Measurements from ENCODE around the gene TMEM248. TPM values are rescaled to one million over a fixed set of nuclear protein-coding genes. Genes with fewer than 3 reads are reported as not detected.

The TMEM248 gene
- total RNA-seq, 3 donors from 2014 or later (not counting 1 experiment from before 2014, with no cell fraction given) = 97.3 to 105 (median 103) TPM

DNA sequence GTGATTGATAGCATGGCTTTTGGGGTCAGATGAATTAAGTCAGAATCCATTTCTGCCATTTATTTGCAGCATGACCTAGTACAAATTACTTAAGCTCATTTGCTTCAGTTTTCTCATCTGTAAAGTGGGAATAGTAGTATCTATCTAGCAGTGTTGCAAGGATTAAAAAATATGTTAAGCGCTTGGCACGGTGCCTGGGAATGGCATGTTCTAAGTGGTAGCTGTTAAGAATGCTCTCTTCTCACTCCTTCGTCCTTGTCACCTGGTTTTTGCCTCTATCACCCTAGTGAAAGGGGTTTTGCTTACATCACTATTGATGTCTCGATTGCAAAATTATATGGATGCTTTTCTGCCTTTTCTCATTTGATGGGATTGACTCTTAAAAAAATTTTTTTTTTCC lies 7.4 kb downstream of the TMEM248 start:
- TF ChIP-seq, protein P1, sequence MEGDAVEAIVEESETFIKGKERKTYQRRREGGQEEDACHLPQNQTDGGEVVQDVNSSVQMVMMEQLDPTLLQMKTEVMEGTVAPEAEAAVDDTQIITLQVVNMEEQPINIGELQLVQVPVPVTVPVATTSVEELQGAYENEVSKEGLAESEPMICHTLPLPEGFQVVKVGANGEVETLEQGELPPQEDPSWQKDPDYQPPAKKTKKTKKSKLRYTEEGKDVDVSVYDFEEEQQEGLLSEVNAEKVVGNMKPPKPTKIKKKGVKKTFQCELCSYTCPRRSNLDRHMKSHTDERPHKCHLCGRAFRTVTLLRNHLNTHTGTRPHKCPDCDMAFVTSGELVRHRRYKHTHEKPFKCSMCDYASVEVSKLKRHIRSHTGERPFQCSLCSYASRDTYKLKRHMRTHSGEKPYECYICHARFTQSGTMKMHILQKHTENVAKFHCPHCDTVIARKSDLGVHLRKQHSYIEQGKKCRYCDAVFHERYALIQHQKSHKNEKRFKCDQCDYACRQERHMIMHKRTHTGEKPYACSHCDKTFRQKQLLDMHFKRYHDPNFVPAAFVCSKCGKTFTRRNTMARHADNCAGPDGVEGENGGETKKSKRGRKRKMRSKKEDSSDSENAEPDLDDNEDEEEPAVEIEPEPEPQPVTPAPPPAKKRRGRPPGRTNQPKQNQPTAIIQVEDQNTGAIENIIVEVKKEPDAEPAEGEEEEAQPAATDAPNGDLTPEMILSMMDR (IDR thresholded peaks at IDR 0.05) = no peak
- Histone ChIP-seq H3K36me3 (ENCODE audit: control insufficient read depth, insufficient read depth, low read length) (peaks cover 2% of the 10 kb centered on the region), H3K9me3 (ENCODE audit: control insufficient read depth, insufficient read depth, low read length) (no peaks in the 10 kb centered on the region), H3K4me1 (ENCODE audit: control insufficient read depth, insufficient read depth, low read length) (peaks cover 19% of the 10 kb centered on the region), H3K27me3 (ENCODE audit: control insufficient read depth, insufficient read depth, low read length) (no peaks in the 10 kb centered on the region), H3K27ac (ENCODE audit: low read length) (no peak overlapping the region), H3K4me3 (ENCODE audit: low read length) (no peak overlapping the region)
- no peaks in the 10 kb centered on the region for H3K36me3 Mint-ChIP-seq
- WGBS (ENCODE audit: insufficient coverage) = 100% methylated on average over 4 of the region's 4 CpGs
- peaks cover 53 to 56% of the 10 kb centered on the region in 2 donors for H3K4me1 Mint-ChIP-seq
- ATAC-seq (no peak), DNase-seq (no peak)
- no peaks in the 10 kb centered on the region for H3K27me3 Mint-ChIP-seq (ENCODE audit: low read depth in 2 of 2)
- peak overlapping the region; percentile 52 to 67 for H3K27ac Mint-ChIP-seq
- no peak overlapping the region for H3K4me3 Mint-ChIP-seq
- intact Hi-C loops (cut with micrococcal nuclease) = no loop called here
- H3K9me3 Mint-ChIP-seq = no peaks in the 10 kb centered on the region

DNA sequence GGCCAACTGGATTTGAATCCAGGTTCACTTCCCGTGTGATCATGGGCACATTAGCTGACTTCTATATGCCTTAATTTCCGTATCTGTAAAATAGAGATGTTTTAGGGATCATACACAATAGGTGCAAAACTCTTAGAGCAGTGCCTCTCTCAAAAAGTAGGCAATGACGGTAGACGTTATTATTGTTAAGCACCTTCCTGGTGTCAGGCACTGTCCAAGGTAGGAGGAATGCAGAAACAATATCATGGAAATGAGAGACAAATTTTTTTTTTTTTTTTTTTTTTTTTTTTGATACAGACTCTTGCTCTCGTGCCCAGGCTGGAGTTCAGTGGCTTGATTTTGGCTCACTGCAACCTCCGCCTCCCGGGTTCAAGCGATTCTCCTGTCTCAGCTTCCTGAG lies 8.1 kb downstream of the TMEM248 start:
- Histone ChIP-seq H3K36me3 (ENCODE audit: control insufficient read depth, insufficient read depth, low read length) (no peaks in the 10 kb centered on the region), H3K27me3 (ENCODE audit: control insufficient read depth, insufficient read depth, low read length) (no peaks in the 10 kb centered on the region), H3K4me1 (ENCODE audit: control insufficient read depth, insufficient read depth, low read length) (peaks cover 15% of the 10 kb centered on the region), H3K4me3 (ENCODE audit: low read length) (no peak overlapping the region), H3K27ac (ENCODE audit: low read length) (no peak overlapping the region), H3K9me3 (ENCODE audit: control insufficient read depth, insufficient read depth, low read length) (no peaks in the 10 kb centered on the region)
- H3K4me1 Mint-ChIP-seq = peaks cover 57 to 59% of the 10 kb centered on the region in 2 donors
- H3K27ac Mint-ChIP-seq = peak overlapping the region; percentile 45 to 67
- no peaks in the 10 kb centered on the region for H3K36me3 Mint-ChIP-seq
- intact Hi-C loops (cut with micrococcal nuclease) = no loop called here
- WGBS (ENCODE audit: insufficient coverage) = 97% methylated on average over 8 of the region's 8 CpGs
- DNase-seq (no peak), ATAC-seq (no peak)
- H3K27me3 Mint-ChIP-seq (ENCODE audit: low read depth in 2 of 2) = no peaks in the 10 kb centered on the region
- TF ChIP-seq, protein P1 (IDR thresholded peaks at IDR 0.05) = no peak
- H3K4me3 Mint-ChIP-seq = no peak overlapping the region
- H3K9me3 Mint-ChIP-seq = no peaks in the 10 kb centered on the region

DNA sequence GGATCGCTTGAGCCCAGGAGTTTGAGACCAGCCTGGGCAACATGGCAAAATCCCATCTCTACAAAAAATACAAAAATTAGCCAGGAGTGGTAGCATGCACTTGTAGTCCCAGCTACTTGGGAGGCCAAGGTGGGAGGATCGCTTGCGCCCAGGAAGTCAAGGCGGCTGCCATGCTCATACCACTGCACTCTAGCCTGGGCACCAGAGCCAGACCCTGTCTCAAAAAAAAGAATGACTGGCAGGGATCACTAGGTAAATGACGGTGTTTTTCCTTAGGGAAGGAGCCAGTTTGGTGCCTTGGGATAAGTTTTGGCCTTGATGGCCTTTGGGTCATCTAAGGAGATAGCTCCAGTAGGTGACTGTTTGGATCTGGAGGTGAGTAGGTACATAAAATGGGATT lies 8.9 kb downstream of the TMEM248 start:
- H3K27me3 ChIP-seq (ENCODE audit: control insufficient read depth, insufficient read depth, low read length) = no peaks in the 10 kb centered on the region
- no peaks in the 10 kb centered on the region for H3K36me3 ChIP-seq (ENCODE audit: control insufficient read depth, insufficient read depth, low read length)
- DNase-seq (no peak), ATAC-seq (no peak)
- peaks cover 18% of the 10 kb centered on the region for H3K4me1 ChIP-seq (ENCODE audit: control insufficient read depth, insufficient read depth, low read length)
- TF ChIP-seq, protein P1 (IDR thresholded peaks at IDR 0.05) = no peak
- intact Hi-C loops (cut with micrococcal nuclease) = no loop called here
- H3K27me3 Mint-ChIP-seq (ENCODE audit: low read depth in 2 of 2) = no peaks in the 10 kb centered on the region
- H3K9me3 Mint-ChIP-seq = no peaks in the 10 kb centered on the region
- peak overlapping the region in 1 of 2 donors; percentile 45 for H3K27ac Mint-ChIP-seq
- H3K36me3 Mint-ChIP-seq = no peaks in the 10 kb centered on the region
- H3K4me3 ChIP-seq (ENCODE audit: low read length) = no peak overlapping the region
- WGBS (ENCODE audit: insufficient coverage) = 99% methylated on average over 5 of the region's 5 CpGs
- no peak overlapping the region for H3K4me3 Mint-ChIP-seq
- H3K9me3 ChIP-seq (ENCODE audit: control insufficient read depth, insufficient read depth, low read length) = no peaks in the 10 kb centered on the region
- H3K27ac ChIP-seq (ENCODE audit: low read length) = no peak overlapping the region
- peaks cover 59 to 63% of the 10 kb centered on the region in 2 donors for H3K4me1 Mint-ChIP-seq

DNA sequence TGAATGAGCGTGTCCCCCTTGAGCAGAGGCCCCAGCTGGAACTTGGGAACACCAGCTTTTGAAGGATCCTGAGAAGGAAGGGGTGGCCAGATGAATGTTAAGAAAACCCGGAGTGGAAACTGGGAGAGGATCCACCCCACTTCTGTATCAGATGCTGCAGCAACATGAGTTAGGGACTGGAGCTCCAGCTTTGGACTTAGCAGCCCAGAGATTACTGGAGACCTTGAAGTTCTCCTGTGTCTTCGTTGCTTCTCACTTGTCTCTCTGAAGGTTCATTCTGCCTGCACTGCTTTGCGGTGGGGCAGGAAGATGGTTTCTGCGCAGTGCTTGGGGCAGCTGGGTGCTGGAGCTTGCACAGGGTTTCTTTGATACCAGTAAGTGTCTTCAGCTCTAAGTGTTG lies 9.3 kb downstream of the TMEM248 start:
- Mint-ChIP-seq H3K4me1 (peaks cover 57 to 60% of the 10 kb centered on the region in 2 donors), H3K27ac (no peak overlapping the region), H3K36me3 (no peaks in the 10 kb centered on the region), H3K27me3 (ENCODE audit: low read depth in 2 of 2) (no peaks in the 10 kb centered on the region), H3K9me3 (no peaks in the 10 kb centered on the region), H3K4me3 (no peak overlapping the region)
- Histone ChIP-seq H3K36me3 (ENCODE audit: control insufficient read depth, insufficient read depth, low read length) (no peaks in the 10 kb centered on the region), H3K4me3 (ENCODE audit: low read length) (no peak overlapping the region), H3K9me3 (ENCODE audit: control insufficient read depth, insufficient read depth, low read length) (no peaks in the 10 kb centered on the region), H3K27ac (ENCODE audit: low read length) (no peak overlapping the region), H3K27me3 (ENCODE audit: control insufficient read depth, insufficient read depth, low read length) (no peaks in the 10 kb centered on the region), H3K4me1 (ENCODE audit: control insufficient read depth, insufficient read depth, low read length) (peaks cover 18% of the 10 kb centered on the region)
- ATAC-seq (no peak), DNase-seq (no peak)
- TF ChIP-seq, protein P1 (IDR thresholded peaks at IDR 0.05) = no peak
- 85% methylated on average over 5 of the region's 5 CpGs for WGBS (ENCODE audit: insufficient coverage)
- intact Hi-C loops (cut with micrococcal nuclease) = no loop called here
